ENCODE data around the gene THSD7B.

Gene THSD7B

GRCh38 chr2:137380610-137381009 lies 615.3 kb downstream of the THSD7B start:
- no peak for DNase-seq (ENCODE audit: low read depth in 2 of 2)

- no peak for DNase-seq (ENCODE audit: low read depth in 2 of 2)
Measured at GRCh38 chr2:137381731-137382130, 616.4 kb downstream of the THSD7B start.

GRCh38 chr2:137383391-137383790 lies 618.0 kb downstream of the THSD7B start:
- DNase-seq (ENCODE audit: low read depth in 2 of 2) = no peak

- DNase-seq (ENCODE audit: low read depth in 2 of 2) = no peak
Measured at GRCh38 chr2:137387044-137387443, 621.7 kb downstream of the THSD7B start.

GRCh38 chr2:137405496-137405895 lies 640.2 kb downstream of the THSD7B start:
- no peak for DNase-seq (ENCODE audit: low read depth in 2 of 2)

GRCh38 chr2:137411585-137411984 lies 646.2 kb downstream of the THSD7B start:
- DNase-seq (ENCODE audit: low read depth in 2 of 2) = no peak

- DNase-seq (ENCODE audit: low read depth in 2 of 2) = no peak
Measured at GRCh38 chr2:137420744-137421143, 655.4 kb downstream of the THSD7B start.

- no peak for DNase-seq (ENCODE audit: low read depth in 2 of 2)
Measured at GRCh38 chr2:137435162-137435561, 669.8 kb downstream of the THSD7B start.

GRCh38 chr2:137437386-137437785 lies 672.0 kb downstream of the THSD7B start:
- no peak for DNase-seq (ENCODE audit: low read depth in 2 of 2)

GRCh38 chr2:137444970-137445369 lies 679.6 kb downstream of the THSD7B start:
- DNase-seq (ENCODE audit: low read depth in 2 of 2) = no peak

GRCh38 chr2:137449454-137449853 lies 684.1 kb downstream of the THSD7B start:
- DNase-seq (ENCODE audit: low read depth in 2 of 2) = no peak

- DNase-seq (ENCODE audit: low read depth in 2 of 2) = no peak
Measured at GRCh38 chr2:137454886-137455285, 689.5 kb downstream of the THSD7B start.

GRCh38 chr2:137467246-137467862 lies 702.0 kb downstream of the THSD7B start:
- no peak for DNase-seq (ENCODE audit: low read depth in 2 of 2)

GRCh38 chr2:137493261-137493660 lies 727.9 kb downstream of the THSD7B start:
- DNase-seq (ENCODE audit: low read depth in 2 of 2) = no peak

GRCh38 chr2:137500599-137500998 lies 735.3 kb downstream of the THSD7B start:
- DNase-seq (ENCODE audit: low read depth in 2 of 2) = no peak

GRCh38 chr2:137507237-137507636 lies 741.9 kb downstream of the THSD7B start:
- DNase-seq (ENCODE audit: low read depth in 2 of 2) = no peak

- no peak for DNase-seq (ENCODE audit: low read depth in 2 of 2)
Measured at GRCh38 chr2:137508739-137509384, 743.5 kb downstream of the THSD7B start.

GRCh38 chr2:137511526-137511925 lies 746.2 kb downstream of the THSD7B start:
- no peak for DNase-seq (ENCODE audit: low read depth in 2 of 2)

- DNase-seq (ENCODE audit: low read depth in 2 of 2) = no peak
Measured at GRCh38 chr2:137521653-137522619, 756.6 kb downstream of the THSD7B start.

GRCh38 chr2:137522620-137523011 lies 757.3 kb downstream of the THSD7B start:
- no peak for DNase-seq (ENCODE audit: low read depth in 2 of 2)

GRCh38 chr2:137523931-137524330 lies 758.6 kb downstream of the THSD7B start:
- no peak for DNase-seq (ENCODE audit: low read depth in 2 of 2)

- DNase-seq (ENCODE audit: low read depth in 2 of 2) = no peak
Measured at GRCh38 chr2:137525132-137525531, 759.8 kb downstream of the THSD7B start.

Data from stimulated activated CD8-positive, alpha-beta memory T cell treated with anti-CD3 and anti-CD28 coated beads, Interleukin-7, amount 100 ng/mL, for 1 hour (primary cell).